IPS DF 6.9 (cell line): ENCODE results near the gene PRDM10.
"Not testable (repeated sequence)": the region's sequence is repeated elsewhere in the genome, so short reads cannot be mapped to it uniquely, and the experiment has no call there.

Experiments used
- DNase-seq: peaks from one replicate; pipeline ENCODE4 v3.0.0-alpha.2; 2013; ENCODE audit warnings: low read depth, low spot score
- H3K27ac ChIP-seq: one replicate; pipeline ENCODE4 v1.5.1; 2013; ENCODE audit warnings: low read length, control low read depth
- H3K27me3 ChIP-seq: 2 replicates; pipeline ENCODE4 v1.6.1; 2013; ENCODE audit warnings: mild to moderate bottlenecking, low read length; ENCODE audit not compliant: control insufficient read depth, insufficient read depth
- H3K36me3 ChIP-seq: 2 replicates; pipeline ENCODE4 v1.6.1; 2013; ENCODE audit warnings: low read length; ENCODE audit not compliant: control insufficient read depth, insufficient read depth
- H3K4me1 ChIP-seq: 2 replicates; pipeline ENCODE4 v1.6.1; 2013; ENCODE audit warnings: low read length; ENCODE audit not compliant: control insufficient read depth, insufficient read depth
- H3K4me3 ChIP-seq: 2 replicates; pipeline ENCODE4 v1.5.1; 2013; ENCODE audit warnings: mild to moderate bottlenecking, low read length
- H3K9me3 ChIP-seq: 2 replicates; pipeline ENCODE4 v1.6.1; 2013; ENCODE audit warnings: low read length, inconsistent platforms; ENCODE audit not compliant: control insufficient read depth, insufficient read depth
- WGBS: extraction: QIAGEN DNeasy Blood & Tissue Kit; methylation state at CpG from one replicate; pipeline ENCODE4 v1.1.7; 2013; ENCODE audit warnings: mixed read lengths, missing lambda C conversion rate; ENCODE audit not compliant: insufficient read length, insufficient coverage; 5-methylcytosine and 5-hydroxymethylcytosine counted together

The PRDM10 gene

DNA sequence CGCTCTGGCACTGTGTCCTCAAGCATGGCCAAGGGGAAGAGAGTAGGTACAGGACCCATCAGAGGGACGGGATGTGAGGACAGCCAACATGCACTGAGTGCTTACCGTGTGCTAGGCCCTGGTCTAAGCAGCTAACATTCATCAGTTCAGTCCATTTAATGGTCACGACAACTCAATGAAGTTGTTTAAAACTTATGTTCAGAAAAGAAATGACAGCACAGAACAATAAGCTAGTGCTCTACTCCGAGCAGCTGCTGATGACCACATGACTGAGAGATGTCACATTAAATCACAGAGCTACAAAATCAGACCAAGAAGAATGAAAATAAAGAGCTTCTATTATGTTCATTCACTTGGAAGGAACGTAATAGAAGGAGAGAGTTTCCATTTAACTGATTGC is 26.3 kb downstream of the PRDM10 start:
- no peak for DNase-seq
- Histone ChIP-seq H3K9me3 (no peaks in the 10 kb centered on the region), H3K4me1 (no peaks in the 10 kb centered on the region), H3K36me3 (no peaks in the 10 kb centered on the region), H3K27ac (no peak overlapping the region), H3K4me3 (no peak overlapping the region), H3K27me3 (no peaks in the 10 kb centered on the region)
- no CpG with 5 or more reads among the region's 6 CpGs for WGBS

DNA sequence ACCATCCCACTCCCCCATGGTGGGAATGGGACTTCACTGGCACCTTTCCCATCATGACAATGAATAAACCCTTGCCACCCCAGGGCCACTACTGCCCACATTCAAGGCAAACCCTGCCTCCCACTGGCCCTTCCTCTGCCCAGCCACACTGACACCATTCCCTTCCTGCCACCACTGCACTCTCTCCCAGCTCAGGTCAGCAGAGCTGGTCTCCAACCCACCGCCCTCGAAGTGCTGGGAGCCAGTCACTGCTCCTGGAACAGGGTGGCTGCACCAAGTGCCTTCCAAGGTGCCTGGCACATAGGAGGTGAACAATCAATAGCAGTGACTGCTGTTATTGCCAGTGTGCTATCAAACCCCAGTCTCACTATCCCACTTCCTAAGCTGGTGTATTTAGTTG is 27.1 kb downstream of the PRDM10 start:
- WGBS: no CpG with 5 or more reads among the region's 2 CpGs
- no peak for DNase-seq
- Histone ChIP-seq H3K27me3 (no peaks in the 10 kb centered on the region), H3K4me3 (no peak overlapping the region), H3K9me3 (no peaks in the 10 kb centered on the region), H3K27ac (no peak overlapping the region), H3K4me1 (no peaks in the 10 kb centered on the region), H3K36me3 (no peaks in the 10 kb centered on the region)

- no peak for DNase-seq
- Histone ChIP-seq H3K4me3 (no peak overlapping the region), H3K27ac (no peak overlapping the region), H3K9me3 (no peaks in the 10 kb centered on the region), H3K4me1 (no peaks in the 10 kb centered on the region), H3K27me3 (no peaks in the 10 kb centered on the region), H3K36me3 (no peaks in the 10 kb centered on the region)
- no CpG with 5 or more reads among the region's 11 CpGs for WGBS
These were observed 28.0 kb downstream of the PRDM10 start for GRCh38 chr11:129974672-129975071.

DNA sequence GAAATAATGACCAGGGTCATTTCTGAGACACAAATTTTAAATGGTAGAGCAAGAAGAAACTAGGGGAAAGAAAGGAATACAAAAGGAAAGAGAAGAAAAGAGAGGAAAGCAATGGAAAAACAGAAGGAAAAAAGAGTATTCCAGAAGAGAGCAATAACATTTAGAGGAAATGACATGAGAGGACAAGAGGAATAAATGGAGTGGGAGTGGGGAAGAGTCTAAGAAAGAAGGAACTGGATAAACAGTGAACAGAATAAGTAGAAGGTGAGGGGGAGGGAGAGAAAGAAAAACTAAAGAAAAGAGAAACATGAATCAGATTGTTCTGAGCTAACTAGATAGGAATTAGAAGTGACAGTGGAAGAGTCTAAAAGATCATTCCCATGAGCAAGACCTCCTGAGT is 28.4 kb downstream of the PRDM10 start:
- no peaks in the 10 kb centered on the region for H3K27me3 ChIP-seq
- H3K4me3 ChIP-seq: no peak overlapping the region
- DNase-seq: no peak
- no peaks in the 10 kb centered on the region for H3K9me3 ChIP-seq
- no peak overlapping the region for H3K27ac ChIP-seq
- H3K4me1 ChIP-seq: no peaks in the 10 kb centered on the region
- H3K36me3 ChIP-seq: no peaks in the 10 kb centered on the region

- no CpG with 5 or more reads among the region's 5 CpGs for WGBS
- H3K27ac ChIP-seq: no peak overlapping the region
These were observed 28.8 kb downstream of the PRDM10 start for GRCh38 chr11:129973809-129974208.

DNA sequence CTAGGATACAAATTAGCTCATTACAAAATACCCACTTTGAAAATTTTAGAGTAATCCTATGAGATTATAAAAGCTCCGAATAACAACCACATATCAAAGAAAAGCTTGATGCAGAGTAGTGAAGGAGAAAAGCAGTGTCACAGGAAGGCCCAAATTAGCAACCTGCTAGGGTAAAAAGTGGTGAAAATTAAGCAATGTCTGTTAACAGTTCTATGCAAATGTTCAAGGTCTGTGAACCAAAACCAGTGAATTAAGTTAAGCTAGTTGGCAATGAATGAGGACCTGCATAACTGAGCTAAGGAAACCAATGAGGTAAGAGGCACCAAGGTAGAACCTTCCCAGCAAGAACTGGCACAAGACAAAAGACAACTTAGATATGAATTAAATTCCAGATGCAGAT is 29.6 kb downstream of the PRDM10 start:
- no peak overlapping the region for H3K27ac ChIP-seq
- no peak for DNase-seq

More at GRCh38 chr11:129973809-129974208, 28.8 kb downstream of the PRDM10 start:
- H3K4me3 ChIP-seq: no peak overlapping the region
- H3K36me3 ChIP-seq: no peaks in the 10 kb centered on the region
- no peaks in the 10 kb centered on the region for H3K4me1 ChIP-seq
- DNase-seq: peak; percentile 47
- H3K27me3 ChIP-seq: no peaks in the 10 kb centered on the region
- no peaks in the 10 kb centered on the region for H3K9me3 ChIP-seq

DNA sequence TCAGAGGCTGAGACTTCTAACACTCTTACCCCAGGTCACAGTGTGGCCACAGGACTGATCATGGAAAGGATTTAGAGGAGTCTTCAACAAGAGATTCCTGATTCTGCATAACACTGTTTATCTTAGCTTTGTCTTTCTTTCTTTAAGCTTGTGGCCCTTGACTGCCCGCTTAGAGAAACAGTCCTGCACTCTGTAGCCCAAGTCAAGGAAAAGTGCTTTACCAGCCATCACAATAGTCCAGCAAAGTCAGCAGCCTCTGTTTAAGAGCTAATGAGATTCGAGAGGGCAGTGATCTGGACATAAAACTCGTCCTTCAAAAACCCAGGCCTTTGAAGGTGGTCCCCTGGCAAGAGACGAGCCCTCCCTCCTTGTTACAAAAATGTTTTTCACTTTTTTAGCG is 30.0 kb downstream of the PRDM10 start:
- WGBS: no CpG with 5 or more reads among the region's 5 CpGs
- H3K27me3 ChIP-seq: no peaks in the 10 kb centered on the region
- no peak overlapping the region for H3K4me3 ChIP-seq
- no peaks in the 10 kb centered on the region for H3K36me3 ChIP-seq
- DNase-seq: no peak
- no peak overlapping the region for H3K27ac ChIP-seq
- H3K9me3 ChIP-seq: no peaks in the 10 kb centered on the region
- H3K4me1 ChIP-seq: no peaks in the 10 kb centered on the region

More for the DNA sequence above, 29.6 kb downstream of the PRDM10 start:
- no peak overlapping the region for H3K4me3 ChIP-seq
- H3K27me3 ChIP-seq: no peaks in the 10 kb centered on the region
- WGBS: no CpG with 5 or more reads among the region's 1 CpG
- H3K4me1 ChIP-seq: no peaks in the 10 kb centered on the region
- H3K9me3 ChIP-seq: no peaks in the 10 kb centered on the region
- no peaks in the 10 kb centered on the region for H3K36me3 ChIP-seq

DNA sequence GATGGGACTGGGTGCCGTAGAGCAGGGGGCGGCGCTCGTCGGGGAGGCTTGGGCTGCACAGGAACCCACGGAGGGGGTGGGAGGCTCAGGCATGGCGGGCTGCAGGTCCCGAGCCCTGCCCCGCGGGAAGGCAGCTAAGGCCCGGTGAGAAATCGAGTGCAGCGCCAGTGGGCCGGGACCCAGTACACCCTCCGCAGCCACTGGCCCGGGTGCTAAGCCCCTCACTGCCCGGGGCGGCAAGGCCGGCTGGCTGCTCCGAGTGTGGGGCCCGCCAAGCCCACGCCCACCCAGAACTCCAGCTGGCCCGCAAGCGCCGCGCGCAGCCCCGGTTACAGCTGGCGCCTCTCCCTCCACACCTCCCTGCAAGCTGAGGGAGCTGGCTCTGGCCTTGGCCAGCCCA is 30.8 kb downstream of the PRDM10 start:
- H3K9me3 ChIP-seq, H3K4me1 ChIP-seq, H3K36me3 ChIP-seq, H3K27me3 ChIP-seq, DNase-seq, H3K27ac ChIP-seq, H3K4me3 ChIP-seq: not testable (repeated sequence)
- WGBS: no CpG with 5 or more reads among the region's 29 CpGs

- Histone ChIP-seq H3K36me3 (no peaks in the 10 kb centered on the region), H3K9me3 (no peaks in the 10 kb centered on the region), H3K27me3 (no peaks in the 10 kb centered on the region), H3K4me3 (no peak overlapping the region), H3K27ac (no peak overlapping the region), H3K4me1 (no peaks in the 10 kb centered on the region)
- WGBS: no CpG with 5 or more reads among the region's 2 CpGs
- DNase-seq: no peak
These were observed 32.7 kb downstream of the PRDM10 start for GRCh38 chr11:129969920-129970319.

GRCh38 chr11:129968591-129969419 is 33.8 kb downstream of the PRDM10 start:
- no peak overlapping the region for H3K27ac ChIP-seq

DNA sequence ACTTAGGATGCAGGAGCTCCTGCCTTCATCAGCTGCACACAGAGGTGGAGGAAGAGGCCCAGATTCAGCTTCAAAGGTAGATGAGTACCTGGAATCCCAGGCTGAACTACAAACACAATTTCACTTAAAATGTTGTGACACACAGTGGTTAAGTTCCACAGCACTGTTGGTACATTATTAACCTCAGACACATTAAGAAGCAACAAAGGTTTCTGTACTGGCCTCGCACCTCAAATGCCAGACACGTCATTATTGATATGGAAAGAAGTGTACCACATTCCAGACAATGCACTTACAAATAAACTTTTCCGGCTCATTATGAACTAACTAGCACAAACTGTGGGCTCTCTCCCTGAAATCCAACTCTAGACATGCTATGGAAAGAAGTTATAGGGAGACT is 34.6 kb downstream of the PRDM10 start:
- H3K27me3 ChIP-seq: no peaks in the 10 kb centered on the region
- no peaks in the 10 kb centered on the region for H3K36me3 ChIP-seq
- H3K27ac ChIP-seq: no peak overlapping the region
- no CpG with 5 or more reads among the region's 3 CpGs for WGBS
- no peaks in the 10 kb centered on the region for H3K9me3 ChIP-seq
- H3K4me3 ChIP-seq: no peak overlapping the region
- no peak for DNase-seq
- H3K4me1 ChIP-seq: no peaks in the 10 kb centered on the region

More at GRCh38 chr11:129968591-129969419, 33.8 kb downstream of the PRDM10 start:
- Histone ChIP-seq H3K4me1 (no peaks in the 10 kb centered on the region), H3K9me3 (no peaks in the 10 kb centered on the region), H3K27me3 (no peaks in the 10 kb centered on the region), H3K36me3 (no peaks in the 10 kb centered on the region), H3K4me3 (no peak overlapping the region)
- 100% methylated on average over 1 of the region's 9 CpGs for WGBS
- no peak for DNase-seq
